ENCODE results near the gene FRYL.

DNA sequence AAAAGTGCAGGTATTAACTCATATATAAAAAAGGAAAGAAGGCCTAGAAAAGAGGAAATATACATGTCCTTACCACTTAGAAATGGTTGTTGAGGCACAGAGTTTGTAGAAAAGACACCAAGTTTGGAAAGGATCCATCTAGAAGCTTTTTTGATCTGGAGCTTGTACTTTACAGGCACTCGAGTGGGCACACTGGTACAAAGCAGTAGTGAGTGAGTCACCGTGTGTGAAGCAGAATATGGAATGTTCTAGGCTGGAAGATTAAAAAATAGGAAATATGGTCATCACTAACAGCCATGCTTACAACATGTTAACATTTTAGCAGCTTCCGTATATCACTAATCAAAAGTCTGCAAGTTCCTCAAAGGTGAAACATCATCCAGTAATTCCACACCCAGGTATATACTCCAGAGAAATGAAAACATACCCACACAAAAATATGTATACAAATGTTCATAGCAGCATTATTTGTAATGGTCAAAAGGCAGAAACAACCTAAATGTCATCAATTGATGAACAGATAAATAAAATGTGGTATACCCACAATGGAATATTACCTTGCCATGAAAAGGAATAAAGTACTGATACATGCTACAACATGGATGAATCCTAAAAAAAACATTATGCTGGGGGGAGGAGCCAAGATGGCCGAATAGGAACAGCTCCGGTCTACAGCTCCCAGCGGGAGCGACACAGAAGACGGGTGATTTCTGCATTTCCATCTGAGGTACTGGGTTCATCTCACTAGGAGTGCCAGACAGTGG, 69.5 kb downstream of the FRYL start:
- TF ChIP-seq, protein P1, sequence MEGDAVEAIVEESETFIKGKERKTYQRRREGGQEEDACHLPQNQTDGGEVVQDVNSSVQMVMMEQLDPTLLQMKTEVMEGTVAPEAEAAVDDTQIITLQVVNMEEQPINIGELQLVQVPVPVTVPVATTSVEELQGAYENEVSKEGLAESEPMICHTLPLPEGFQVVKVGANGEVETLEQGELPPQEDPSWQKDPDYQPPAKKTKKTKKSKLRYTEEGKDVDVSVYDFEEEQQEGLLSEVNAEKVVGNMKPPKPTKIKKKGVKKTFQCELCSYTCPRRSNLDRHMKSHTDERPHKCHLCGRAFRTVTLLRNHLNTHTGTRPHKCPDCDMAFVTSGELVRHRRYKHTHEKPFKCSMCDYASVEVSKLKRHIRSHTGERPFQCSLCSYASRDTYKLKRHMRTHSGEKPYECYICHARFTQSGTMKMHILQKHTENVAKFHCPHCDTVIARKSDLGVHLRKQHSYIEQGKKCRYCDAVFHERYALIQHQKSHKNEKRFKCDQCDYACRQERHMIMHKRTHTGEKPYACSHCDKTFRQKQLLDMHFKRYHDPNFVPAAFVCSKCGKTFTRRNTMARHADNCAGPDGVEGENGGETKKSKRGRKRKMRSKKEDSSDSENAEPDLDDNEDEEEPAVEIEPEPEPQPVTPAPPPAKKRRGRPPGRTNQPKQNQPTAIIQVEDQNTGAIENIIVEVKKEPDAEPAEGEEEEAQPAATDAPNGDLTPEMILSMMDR (IDR thresholded peaks at IDR 0.05), result no peak
- no peak for TF ChIP-seq POLR2A (IDR thresholded peaks at IDR 0.05)
